GM18498 (cell line): ENCODE data around the gene CHST1.

Experiments used
- ATAC-seq: cut with Tn5 transposase; IDR thresholded peaks from one replicate; pipeline ENCODE4 v1.9.1; 2021; ENCODE audit warnings: mild to moderate bottlenecking, moderate library complexity; ENCODE audit not compliant: unreplicated experiment

The CHST1 gene

DNA sequence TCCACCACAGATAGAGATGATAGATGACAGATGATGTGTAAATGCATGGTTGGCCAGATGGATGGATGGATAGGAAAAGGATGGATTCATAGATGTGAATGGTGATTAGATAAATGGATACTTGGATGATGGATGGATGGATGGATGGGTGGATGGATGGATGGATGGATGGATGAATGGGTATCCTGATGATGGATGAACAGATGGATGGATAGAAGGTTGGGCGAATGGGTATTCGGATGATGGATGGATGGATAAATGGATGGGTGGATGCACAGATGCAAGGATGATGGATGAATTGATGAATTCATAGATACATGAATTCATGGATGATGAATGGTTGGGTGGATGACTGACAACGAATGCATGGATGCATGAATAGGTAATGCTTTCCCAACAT, 56.1 kb downstream of the CHST1 start:
- ATAC-seq = no peak

DNA sequence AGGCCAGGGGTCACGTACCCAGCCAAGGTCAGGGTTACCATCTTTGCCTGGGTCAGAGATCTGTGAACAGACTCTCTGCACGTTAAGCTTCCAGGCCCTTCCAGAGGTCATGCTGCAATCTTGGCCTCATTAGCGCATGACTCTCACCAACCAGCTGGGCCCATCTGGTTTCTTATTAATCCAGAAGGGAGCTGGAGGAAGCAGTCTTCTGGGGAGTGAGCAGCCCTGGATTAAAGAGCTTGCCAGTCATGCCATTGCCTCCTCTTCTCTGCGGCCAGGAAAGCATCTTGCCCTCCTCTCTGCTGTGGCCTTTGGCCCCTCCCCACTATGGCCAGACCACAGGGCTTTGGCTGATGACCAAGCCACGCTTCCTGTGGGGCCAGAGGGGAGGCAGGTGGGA, 57.4 kb downstream of the CHST1 start:
- ATAC-seq = no peak

DNA sequence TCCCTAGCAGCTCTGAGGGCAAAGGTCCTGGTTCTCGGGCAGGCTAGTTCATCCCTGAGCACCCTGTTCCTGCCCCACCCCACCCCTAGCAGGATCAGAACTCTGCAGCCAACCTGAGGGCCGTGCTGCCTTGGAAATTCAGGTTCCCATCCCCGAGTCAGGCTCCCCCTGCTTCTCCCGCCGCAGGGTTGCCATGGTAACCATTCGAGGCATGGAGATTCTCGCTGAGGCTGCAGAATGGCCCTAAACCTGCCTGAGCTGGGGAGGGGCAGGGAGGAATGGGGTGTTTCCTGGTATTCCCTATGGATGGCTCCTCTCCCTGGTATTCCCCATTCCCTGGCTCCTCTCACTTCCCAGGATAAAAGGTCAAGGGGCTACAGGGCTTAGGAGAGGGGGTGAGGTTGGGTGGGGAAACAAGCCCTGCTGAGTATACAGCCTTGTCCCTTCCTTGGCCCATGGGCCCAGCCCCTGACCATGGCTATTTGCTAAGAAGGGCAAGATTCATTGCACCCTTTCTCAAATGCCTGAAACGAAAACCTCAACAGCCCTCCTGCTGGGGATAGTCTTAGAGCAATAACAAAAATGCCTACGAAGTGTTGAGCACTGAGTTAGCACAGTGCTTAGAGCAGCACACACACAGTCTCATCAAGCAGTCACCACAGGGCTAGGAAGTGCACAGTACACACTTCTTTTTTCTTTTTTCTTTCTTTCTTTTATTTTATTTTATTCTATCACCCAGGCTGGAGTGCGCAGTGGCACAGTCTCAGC, 58.7 kb downstream of the CHST1 start:
- no peak for ATAC-seq

DNA sequence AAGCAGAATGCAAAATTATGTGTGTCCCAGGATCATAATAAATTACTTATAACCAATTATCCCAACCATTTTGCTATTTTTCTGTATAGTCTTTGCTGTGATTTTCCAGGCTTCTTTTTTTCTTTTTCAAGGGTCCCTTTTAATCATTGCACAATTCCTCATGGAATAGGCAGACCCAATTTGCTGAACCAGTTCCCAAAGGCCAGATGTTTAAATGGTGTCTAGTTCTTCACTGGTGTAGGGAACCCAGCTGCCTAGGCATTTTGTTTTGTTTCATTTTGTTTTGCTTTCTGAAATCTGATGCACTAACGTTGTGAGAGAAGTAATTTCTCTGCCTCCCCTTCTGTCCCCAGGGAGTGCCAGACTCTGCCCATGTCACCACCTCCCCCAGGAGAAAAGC, 60.4 kb downstream of the CHST1 start:
- ATAC-seq = no peak

DNA sequence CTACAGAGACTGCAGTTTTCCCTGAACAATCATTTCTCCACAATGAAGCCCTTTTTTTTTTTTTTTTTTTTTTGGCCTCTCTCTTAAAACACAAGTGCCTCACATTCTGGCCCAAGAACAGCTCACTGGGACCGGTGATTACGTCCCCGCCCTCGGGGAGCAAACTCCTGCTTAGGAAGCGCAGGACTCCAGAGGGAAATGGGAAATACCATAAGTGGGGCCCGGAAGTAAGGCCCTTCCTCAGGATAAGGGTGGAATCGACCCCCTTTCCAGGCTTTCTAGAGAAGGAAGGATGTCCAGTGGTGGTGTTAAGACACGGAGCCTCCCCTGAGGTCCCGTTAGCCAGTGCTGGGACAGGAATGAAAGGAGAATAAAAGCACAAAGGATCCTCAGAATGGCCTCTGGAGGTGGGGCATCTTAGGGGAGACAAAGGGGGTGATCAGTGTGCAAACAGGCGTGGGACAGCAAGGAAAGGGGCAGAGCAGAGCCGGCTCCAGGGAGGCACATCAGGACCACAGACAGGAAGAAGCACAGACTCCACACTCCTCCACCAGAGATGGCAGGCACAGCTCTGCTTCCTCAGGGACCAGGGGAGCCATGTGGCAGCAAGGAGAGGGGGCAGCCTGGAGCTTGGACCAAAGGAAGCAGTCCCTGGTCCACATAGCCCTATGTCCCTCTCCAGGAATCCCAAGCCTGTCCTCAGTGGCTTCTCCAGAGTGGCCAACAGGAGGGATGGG, 61.3 kb downstream of the CHST1 start:
- ATAC-seq = no peak

DNA sequence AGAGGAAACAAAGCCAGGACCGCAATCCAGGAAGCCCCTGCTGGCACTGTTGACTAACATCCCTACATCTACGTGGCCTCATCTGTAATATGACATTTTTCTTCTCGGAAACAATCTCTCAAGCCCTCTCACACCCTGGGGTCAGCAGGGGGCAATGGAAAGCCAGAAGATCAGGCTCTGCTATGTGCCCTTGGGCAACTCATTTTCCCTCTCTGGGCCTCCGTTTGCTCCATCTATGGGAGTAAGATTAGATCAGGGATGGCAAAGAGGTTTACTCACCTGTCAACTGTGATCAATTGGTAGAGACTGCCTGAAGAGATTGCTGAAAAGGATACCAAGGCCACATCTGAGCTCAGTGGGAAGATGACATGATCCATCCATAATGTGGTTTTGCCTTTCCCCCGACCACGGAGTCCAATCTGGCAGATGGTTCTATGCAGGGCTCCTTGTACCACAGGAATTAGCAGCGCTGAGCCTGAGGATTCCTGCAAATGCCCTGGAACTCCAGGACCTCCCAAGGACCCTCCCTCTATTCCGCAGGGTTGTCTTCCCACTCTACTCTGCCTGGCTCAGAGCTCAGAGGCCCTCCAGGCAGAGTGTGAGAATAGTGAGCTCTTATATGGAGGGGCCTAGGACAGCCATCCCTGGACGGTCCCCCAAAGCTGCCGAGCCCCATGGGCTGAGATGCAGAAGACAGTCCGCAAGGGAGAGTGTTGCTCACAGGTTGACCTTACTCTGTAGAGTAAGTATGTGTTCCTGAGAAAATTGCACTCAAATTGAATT, 66.1 kb downstream of the CHST1 start:
- no peak for ATAC-seq
